HG03103 (cell line): ENCODE measurements around the gene RAB42.

ENCODE experiments used
- ATAC-seq: cut with Tn5 transposase; IDR thresholded peaks from one replicate; pipeline ENCODE4 v1.9.1; 2021; ENCODE audit warnings: low read depth; ENCODE audit not compliant: unreplicated experiment

The RAB42 gene

GRCh38 chr1:28644494-28644893 lies 52.4 kb downstream of the RAB42 start:
- no peak for ATAC-seq
